Right renal cortex interstitium (tissue), 3 donors: ENCODE measurements around the gene RIMS4. TPM values are rescaled to one million over a fixed set of nuclear protein-coding genes. Genes with fewer than 3 reads are reported as not detected.

Experiments
- DNase-seq, 3 donors: peaks; one replicate each; pipeline ENCODE4 v3.0.0-alpha.2; 2013; ENCODE audit warnings: low read depth in 3 of 3, low spot score in 2 of 3
- polyA plus RNA-seq, 3 donors: library from polyadenylated mRNA; unstranded; fragments of 120-200 nt; gene quantifications; one replicate each; pipeline ENCODE4 v1.2.1, GENCODE V29; 2013; ENCODE audit not compliant: insufficient read length in 3 of 3

Gene RIMS4
- polyA plus RNA-seq, 3 donors = 0.53 to 0.69 (median 0.61) TPM

DNA sequence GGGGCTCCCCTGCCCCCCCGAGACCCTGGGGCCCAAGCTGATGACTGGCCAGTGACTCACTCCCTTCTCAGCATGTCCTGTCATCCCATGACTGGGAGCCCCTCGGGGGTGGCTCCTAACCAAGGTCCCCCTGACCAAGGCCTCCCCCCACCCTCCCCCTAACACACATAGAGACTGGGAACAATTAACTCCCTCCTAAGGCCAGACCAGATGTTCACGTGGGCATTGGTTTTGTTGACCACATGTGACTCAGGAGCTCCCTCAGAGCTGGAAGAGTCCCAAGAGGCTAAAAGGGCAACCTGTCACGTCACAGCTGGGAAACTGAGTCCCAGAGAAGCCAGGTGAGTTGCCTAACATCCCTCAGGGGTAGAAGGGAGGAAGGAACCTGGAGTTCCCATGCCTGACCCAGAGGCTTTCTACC, 105.8 kb downstream of the RIMS4 start:
- no peak for DNase-seq

DNA sequence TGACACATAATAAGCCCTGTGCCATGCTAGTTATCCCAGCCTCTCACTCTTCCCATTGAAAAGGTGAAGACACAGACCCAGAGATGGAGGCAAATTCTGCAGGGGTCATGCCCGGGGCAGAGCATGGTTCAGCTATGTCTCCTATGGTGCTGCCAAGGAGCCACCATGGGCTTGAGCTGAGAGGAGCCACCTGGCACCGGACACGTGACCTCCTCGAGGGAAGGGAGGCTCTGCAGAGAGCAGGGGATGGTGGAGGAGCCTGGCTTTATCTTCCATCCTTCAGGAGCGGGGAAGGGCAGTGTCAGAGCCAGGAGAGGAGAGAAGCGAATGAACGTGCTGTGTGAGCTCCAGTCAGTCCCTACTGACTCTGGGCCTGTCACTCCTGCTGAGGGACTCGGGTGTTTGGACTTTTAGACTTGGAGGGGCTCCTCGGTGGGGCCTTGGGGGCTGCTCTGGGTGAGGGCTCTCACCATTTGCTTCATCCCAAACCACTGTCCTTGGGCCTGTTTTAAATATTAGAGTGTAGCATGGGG, 106.3 kb downstream of the RIMS4 start:
- no peak for DNase-seq

DNA sequence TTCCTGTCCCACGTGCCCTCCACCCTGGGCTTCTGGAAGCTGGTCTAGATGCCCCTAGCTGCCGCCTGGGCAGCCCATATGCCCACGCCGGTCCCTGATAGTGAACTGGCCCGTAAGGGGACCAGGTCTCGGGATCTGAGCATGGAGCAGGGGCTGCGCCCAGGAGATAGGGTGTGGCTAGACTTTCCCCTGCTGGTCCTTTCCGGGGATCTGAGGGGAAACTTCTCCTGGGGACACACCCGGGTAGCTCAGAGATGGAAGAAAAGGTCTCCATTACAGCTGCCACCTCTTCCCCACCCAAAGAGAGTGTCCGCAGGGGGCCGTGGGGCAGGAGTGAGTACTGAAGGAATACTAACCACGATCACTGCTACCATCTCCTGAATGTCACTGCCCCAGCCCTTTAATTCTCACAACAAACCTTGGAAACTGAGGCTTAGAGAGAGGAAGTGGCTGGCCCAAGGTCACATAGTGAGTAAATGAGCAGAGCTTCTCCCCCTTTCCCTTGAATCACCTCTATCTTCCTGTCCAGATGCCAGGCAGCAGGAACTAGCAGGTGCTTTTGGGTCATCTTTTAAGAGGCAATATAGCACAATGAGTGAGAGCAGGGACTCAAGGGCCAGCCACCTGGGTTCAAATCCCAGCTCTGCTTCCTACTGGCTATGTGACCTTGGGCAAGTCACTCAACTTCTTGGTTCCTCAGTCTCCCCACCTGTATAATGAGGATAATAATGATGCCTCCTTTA, 107.0 kb downstream of the RIMS4 start:
- DNase-seq = no peak

DNA sequence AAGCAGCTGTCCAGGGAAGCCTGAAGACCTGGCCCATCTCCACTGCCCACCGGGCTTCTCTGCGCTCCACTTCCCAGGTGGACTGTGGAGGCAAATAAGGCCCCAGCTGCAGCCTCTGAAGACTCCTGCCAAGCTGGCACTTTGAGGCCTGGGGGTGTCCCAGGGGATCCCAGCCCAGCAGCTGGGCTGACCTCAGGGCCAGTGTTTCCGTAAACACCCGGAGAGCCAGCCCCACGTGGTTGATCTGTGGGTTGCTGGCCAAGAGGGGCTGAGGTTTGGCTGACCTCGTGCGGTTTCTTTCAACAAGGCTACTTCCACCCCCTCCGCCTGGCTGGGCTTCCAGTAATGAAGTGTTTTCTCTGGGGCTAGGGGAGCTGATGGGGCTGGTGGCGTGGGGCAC, 107.6 kb downstream of the RIMS4 start:
- DNase-seq = no peak

DNA sequence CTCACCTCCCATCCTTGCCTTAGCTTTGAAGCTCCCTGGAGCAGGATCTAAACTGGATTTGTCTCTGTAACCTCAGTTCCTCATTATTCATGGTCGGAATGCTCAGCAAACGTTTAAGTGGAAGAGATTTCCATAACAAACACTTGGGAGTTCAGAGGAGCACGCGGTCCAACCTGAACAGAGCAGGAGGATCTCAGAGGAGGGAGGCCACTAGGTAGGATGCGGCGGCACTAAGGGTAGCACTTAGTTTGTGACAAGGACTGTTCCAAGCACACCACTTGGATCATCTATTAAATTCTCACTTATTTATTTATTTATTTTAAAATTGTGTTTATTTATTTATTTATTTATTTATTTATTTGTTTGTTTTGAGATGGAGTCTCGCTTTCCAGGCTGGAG, 108.5 kb downstream of the RIMS4 start:
- DNase-seq = no peak

Other genes with a start within 250 kb of the RIMS4 start
- gene PKIG, start 228.0 kb downstream of the RIMS4 start, polyA plus RNA-seq = 10 to 100 TPM; 57.8 to 60.6 (median 60.1) TPM
- 1 to 10 TPM; 6.3 to 7.0 (median 6.3) TPM for gene ADA, start 158.8 kb downstream of the RIMS4 start, polyA plus RNA-seq
- under 1 TPM in 2 of 3 donors, not detected in 1; 0.11 to 0.15 TPM for gene CCN5, start 95.2 kb downstream of the RIMS4 start, polyA plus RNA-seq
- gene KCNK15, start 64.7 kb downstream of the RIMS4 start, polyA plus RNA-seq = under 1 TPM in 2 of 3 donors, not detected in 1; 0.06 to 0.11 TPM
- 100 to 1,000 TPM; 236 to 251 (median 240) TPM for gene YWHAB, start 75.2 kb upstream of the RIMS4 start, polyA plus RNA-seq
- 10 to 100 TPM; 20.4 to 36.0 (median 35.8) TPM for gene PABPC1L, start 99.5 kb upstream of the RIMS4 start, polyA plus RNA-seq
- 10 to 100 TPM; 42.8 to 45.9 (median 43.9) TPM for gene TOMM34, start 149.9 kb upstream of the RIMS4 start, polyA plus RNA-seq
- 10 to 100 TPM; 15.6 to 17.5 (median 17.0) TPM for gene STK4, start 156.0 kb upstream of the RIMS4 start, polyA plus RNA-seq